HCT116 (cell line): ENCODE data around the gene MTHFD1L. TPM values are rescaled to one million over a fixed set of nuclear protein-coding genes. Genes with fewer than 3 reads are reported as not detected.
A peak's percentile ranks its signal among the peaks of the same experiment; 100 is the strongest.

Source experiments
- ATAC-seq: fragments of 200-7000 bp; cut with Tn5 transposase; 2 replicates; pipeline ENCODE4 v1.9.1; 2020; ENCODE audit warnings: mild to moderate bottlenecking, moderate library complexity
- BruUV-seq: library from RNA; stranded (reverse); fragments of 400-500 nt; replicated peaks from 2 replicates; lab custom pipeline; 2021; lab: Mats Ljungman, UMichigan
- CTCF ChIA-PET: fragments of 300-600 bp; sonication (Branson Sonifier 250); formaldehyde crosslinking; loops from one replicate; lab custom pipeline; 2021; ENCODE audit warnings: antibody characterized with exemption; lab: Charles Lee
- POLR2A ChIA-PET: fragments of 300-600, 350-600 bp; sonication (Branson Sonifier 250); formaldehyde crosslinking; loops from one replicate; lab custom pipeline; 2021; ENCODE audit warnings: antibody characterized with exemption; lab: Charles Lee
- RAD21 ChIA-PET, 2 experiments: fragments of 300-600 bp; sonication (Branson Sonifier 250); formaldehyde crosslinking; loops; one replicate each; lab custom pipeline; 2023; ENCODE audit warnings: low total read pairs in 2 of 2; ENCODE audit not compliant: uncharacterized antibody in 2 of 2, unreplicated experiment in 2 of 2, low non-redundant PET in 1 of 2; lab: Charles Lee
- DNase-seq: peaks from one replicate; pipeline ENCODE4 v3.0.0-alpha.2; 2010; ENCODE audit warnings: low read depth, low spot score
- H2AFZ ChIP-seq: fragments of 200-600 bp; shearing (Covaris generic), sonication (generic); 2 replicates; pipeline ENCODE4 v1.6.1; 2017; ENCODE audit warnings: low read depth, mixed run types, mixed read lengths, antibody characterized with exemption, low read length; ENCODE audit not compliant: poor library complexity, severe bottlenecking
- H3K27ac ChIP-seq: 2 replicates; pipeline ENCODE4 v1.5.1; 2012; ENCODE audit warnings: low read depth, low read length
- H3K27me3 ChIP-seq: fragments of 200-600 bp; sonication (generic); 2 replicates; pipeline ENCODE4 v1.6.1; 2016; ENCODE audit warnings: mixed run types, low read length, mixed read lengths; ENCODE audit not compliant: insufficient read depth
- H3K36me3 ChIP-seq, 2 experiments: fragments of 200-500 bp in 1 of 2; fragments of 200-600 bp in 1 of 2; sonication (Bioruptor generic) in 1 of 2; sonication (generic) in 1 of 2; 2 replicates each; pipeline versions ENCODE4 v1.5.1 to v1.6.1; 2014 to 2016; ENCODE audit warnings: low read length in 2 of 2, inconsistent platforms in 1 of 2, mixed read lengths in 1 of 2, mixed run types in 1 of 2; ENCODE audit not compliant: insufficient read depth in 2 of 2, control insufficient read depth in 1 of 2
- H3K4me1 ChIP-seq, 2 experiments: fragments of 200-600 bp in 1 of 2; sonication (generic) in 1 of 2; 2 replicates each; pipeline versions ENCODE4 v1.5.1 to v1.6.1; 2012 to 2017; ENCODE audit warnings: low read length in 2 of 2, inconsistent platforms in 1 of 2, mild to moderate bottlenecking in 1 of 2, mixed read lengths in 1 of 2, mixed run types in 1 of 2, moderate library complexity in 1 of 2; ENCODE audit not compliant: insufficient read depth in 2 of 2, control insufficient read depth in 1 of 2
- H3K4me2 ChIP-seq: fragments of 200-600 bp; sonication (generic); 2 replicates; pipeline ENCODE4 v1.6.1; 2017; ENCODE audit warnings: mixed run types, low read length, mixed read lengths
- H3K4me3 ChIP-seq, 2 experiments: fragments of 200-600 bp in 1 of 2; sonication (generic) in 1 of 2; replicated peaks in 1 of 2; 2 replicates each; pipeline ENCODE4 v1.5.1; 2011 to 2016; ENCODE audit warnings: low read length in 2 of 2, control low read depth in 1 of 2, low read depth in 1 of 2, mild to moderate bottlenecking in 1 of 2, mixed read lengths in 1 of 2, mixed run types in 1 of 2
- H3K79me2 ChIP-seq: fragments of 200-600 bp; sonication (generic); 2 replicates; pipeline ENCODE4 v1.6.1; 2017; ENCODE audit warnings: mild to moderate bottlenecking, mixed run types, low read length, moderate library complexity, mixed read lengths; ENCODE audit not compliant: insufficient read depth
- H3K9ac ChIP-seq: fragments of 200-600 bp; sonication (generic); 2 replicates; pipeline ENCODE4 v1.6.1; 2016; ENCODE audit warnings: low read length, mixed read lengths
- H3K9me2 ChIP-seq: fragments of 200-600 bp; sonication (generic), shearing (Covaris generic); 2 replicates; pipeline ENCODE4 v1.6.1; 2017; ENCODE audit warnings: mixed run types, mild to moderate bottlenecking, moderate library complexity; ENCODE audit not compliant: insufficient read depth
- H3K9me3 ChIP-seq, 2 experiments: fragments of 200-500 bp in 1 of 2; fragments of 200-600 bp in 1 of 2; sonication (Bioruptor generic) in 1 of 2; sonication (generic) in 1 of 2; 2 replicates each; pipeline ENCODE4 v1.6.1; 2014 to 2017; ENCODE audit warnings: low read length in 2 of 2, mixed read lengths in 2 of 2, inconsistent platforms in 1 of 2, low read depth in 1 of 2, mild to moderate bottlenecking in 1 of 2, mixed run types in 1 of 2, moderate library complexity in 1 of 2; ENCODE audit not compliant: control insufficient read depth in 1 of 2, insufficient read depth in 1 of 2
- H4K20me1 ChIP-seq: fragments of 200-600 bp; sonication (generic), shearing (Covaris generic); 2 replicates; pipeline ENCODE4 v1.6.1; 2017; ENCODE audit warnings: mixed run types, mild to moderate bottlenecking, moderate library complexity; ENCODE audit not compliant: insufficient read depth
- ATF3 ChIP-seq: IDR thresholded peaks from 2 replicates; pipeline ENCODE4 v1.6.1; 2012
- CBX3 ChIP-seq: IDR thresholded peaks from 2 replicates; pipeline ENCODE4 v1.6.1; 2012; ENCODE audit warnings: low read depth
- CTCF ChIP-seq, 3 experiments: fragments of 200-600 bp in 1 of 3; sonication (generic) in 1 of 3; IDR thresholded peaks in 2 of 3; conservative IDR thresholded peaks in 1 of 3; 2 replicates each; pipeline ENCODE4 v1.5.1; 2012 to 2017; ENCODE audit warnings: low read depth in 2 of 3, low read length in 2 of 3, antibody characterized with exemption in 1 of 3, borderline replicate concordance in 1 of 3, control low read depth in 1 of 3, mild to moderate bottlenecking in 1 of 3, mixed read lengths in 1 of 3, mixed run types in 1 of 3, moderate library complexity in 1 of 3; ENCODE audit not compliant: insufficient read depth in 1 of 3
- ELF1 ChIP-seq: IDR thresholded peaks from 2 replicates; pipeline ENCODE4 v1.6.1; 2012; ENCODE audit warnings: low read depth, borderline replicate concordance
- EZH2 ChIP-seq: fragments of 200-600 bp; sonication (generic); IDR thresholded peaks from 2 replicates; pipeline ENCODE4 v1.6.1; 2017; ENCODE audit warnings: antibody characterized with exemption, mixed run types
- JUND ChIP-seq: IDR thresholded peaks from 2 replicates; pipeline ENCODE4 v1.6.1; 2012
- SIN3A ChIP-seq: IDR thresholded peaks from 2 replicates; pipeline ENCODE4 v1.6.1; 2012; ENCODE audit warnings: low read depth
- ZFX ChIP-seq: fragments of 450-650 bp; IDR thresholded peaks from 2 replicates; pipeline ENCODE4 v1.6.1; 2017
- ZNF274 ChIP-seq: fragments of 200-500 bp; sonication (Bioruptor generic); IDR thresholded peaks from 2 replicates; pipeline ENCODE4 v1.6.1; 2014; ENCODE audit warnings: mild to moderate bottlenecking, low read depth, low read length, inconsistent platforms
- intact Hi-C: fragments of 100-400 bp; cut with micrococcal nuclease; formaldehyde crosslinking; loops from 2 replicates; pipeline ENCODE4 v1.10.0; 2022
- total RNA-seq: library from RNA; stranded (reverse); gene quantifications from one replicate; pipeline ENCODE4 v1.2.1, GENCODE V29; 2021; ENCODE audit not compliant: unreplicated experiment

MTHFD1L gene
- total RNA-seq, 1 experiment from 2014 or later, result 127 TPM

GRCh38 chr6:151012321-151013294 lies 147.1 kb downstream of the MTHFD1L start:
- ChIA-PET CTCF (interaction anchor here (1.9 to 3.9 kb wide), 3 partner anchors 11 to 312 kb away, joined by 7 to 60 read pairs (median 9); no protein-coding TSS in a partner anchor), RAD21 (no interaction called here), POLR2A (interaction anchor here (0.6 to 4.1 kb wide), 2 partner anchors 133 to 312 kb away, joined by 3 to 43 read pairs; no protein-coding TSS in a partner anchor)
- H3K4me1 ChIP-seq, result peaks cover 55 to 57% of the 10 kb centered on the region in 2 experiments
- H3K9ac ChIP-seq, result 0 out of 2 replicates have a peak overlapping the region, but pooled peaks have one; percentile 12
- H3K27me3 ChIP-seq, result no peaks in the 10 kb centered on the region
- no peaks in the 10 kb centered on the region for H3K9me2 ChIP-seq
- H4K20me1 ChIP-seq, result no peaks in the 10 kb centered on the region
- TF ChIP-seq ZFX (no peak), ELF1 (no peak), JUND (peak; percentile 22; the same call in 1 of the 2 replicates), CBX3 (no peak)
- H3K4me2 ChIP-seq, result no peak overlapping the region; the same call in 1 of the 2 replicates
- no peak for ATAC-seq
- intact Hi-C loops, result no loop called here
- peaks cover 0 to 15% of the 10 kb centered on the region in 2 experiments; a peak in 1 of 4 replicates for H3K36me3 ChIP-seq
- no TSS peak for BruUV-seq
- H3K27ac ChIP-seq, result peak overlapping the region; percentile 78
- H2AFZ ChIP-seq, result no peak overlapping the region
- peaks cover 17% of the 10 kb centered on the region; the same call in 1 of the 2 replicates for H3K79me2 ChIP-seq
- no peaks in the 10 kb centered on the region for H3K9me3 ChIP-seq
- no peak for DNase-seq
- no peak overlapping the region for H3K4me3 ChIP-seq

- Histone ChIP-seq H2AFZ (no peak overlapping the region), H3K4me1 (peaks cover 70 to 75% of the 10 kb centered on the region in 2 experiments), H3K79me2 (peaks cover 21% of the 10 kb centered on the region; the same call in 1 of the 2 replicates), H3K4me2 (peak overlapping the region; percentile 36), H3K27me3 (no peaks in the 10 kb centered on the region), H3K9ac (peak overlapping the region; percentile 45), H3K9me2 (no peaks in the 10 kb centered on the region), H3K9me3 (no peaks in the 10 kb centered on the region), H3K36me3 (peaks cover 0 to 26% of the 10 kb centered on the region in 2 experiments; a peak in 1 of 4 replicates), H3K27ac (peak overlapping the region; percentile 78), H4K20me1 (no peaks in the 10 kb centered on the region), H3K4me3 (no peak overlapping the region)
- intact Hi-C loops, result loop anchor here (1.0 to 2.0 kb wide), 2 partner anchors 226 to 310 kb away; no protein-coding TSS in a partner anchor
- CTCF ChIA-PET, result interaction anchor here (0.7 to 3.9 kb wide), 21 partner anchors 9 to 320 kb away, joined by 3 to 60 read pairs (median 4); no protein-coding TSS in a partner anchor
- RAD21 ChIA-PET, result interaction anchor here (0.7 to 2.8 kb wide), 10 partner anchors 10 to 320 kb away, joined by 3 to 28 read pairs (median 3); no protein-coding TSS in a partner anchor
- ATAC-seq (peak; percentile 78), DNase-seq (peak; percentile 75)
- no TSS peak for BruUV-seq
- POLR2A ChIA-PET, result interaction anchor here (0.8 to 4.1 kb wide), 8 partner anchors 10 to 310 kb away, joined by 3 to 43 read pairs (median 4); partner anchors contain the start of gene AKAP12
- TF ChIP-seq SIN3A (no peak), ATF3 (no peak), EZH2 (no peak), ZNF274 (no peak), CTCF (IDR thresholded peaks at IDR 0.05 in 2 of 3, conservative IDR thresholded peaks at IDR 0.05 in 1 of 3; ENCODE audit: borderline replicate concordance in 1 of 3, insufficient read depth in 1 of 3, low read depth in 2 of 3, low read length in 2 of 3) (peak; percentile 74 to 99 (median 98); a peak in 5 of 6 replicates)
Observed at GRCh38 chr6:151014404-151015100, 149.1 kb downstream of the MTHFD1L start.
